Measurements from ENCODE around the gene CPSF7.
A peak's percentile ranks its signal among the peaks of the same experiment; 100 is the strongest.

The CPSF7 gene

DNA sequence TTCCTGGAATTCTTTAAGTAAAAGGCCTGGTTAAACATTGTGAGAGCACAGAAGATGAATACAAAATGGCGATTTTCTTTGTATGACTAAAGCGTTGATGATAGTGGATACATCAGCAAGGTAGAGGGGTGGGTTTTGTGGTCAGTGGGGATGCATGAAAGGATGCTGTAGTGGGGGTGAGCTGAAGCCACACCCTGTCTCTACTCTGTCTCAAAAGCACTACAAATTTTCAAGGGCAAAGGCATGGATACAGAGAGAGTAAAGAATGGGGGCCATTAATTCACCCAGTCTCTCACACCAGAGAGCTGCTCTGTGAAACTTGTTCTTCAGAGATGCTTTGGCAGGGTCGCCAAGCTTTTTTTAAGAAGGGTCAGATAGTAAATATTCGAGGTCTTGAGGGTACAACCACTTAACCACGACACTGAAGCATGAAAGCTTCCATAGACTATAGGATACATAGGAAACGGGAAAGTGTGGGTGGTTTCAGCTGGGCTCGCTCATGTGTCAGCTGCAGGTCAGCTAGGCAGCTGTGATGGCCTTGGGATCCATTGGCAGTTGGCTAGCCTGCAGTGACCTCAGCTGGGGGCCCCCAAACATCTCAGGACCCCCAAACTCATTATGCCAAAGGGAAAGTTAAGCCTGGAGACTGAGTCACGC, 59.3 kb downstream of the CPSF7 start:
- TF ChIP-seq, protein P1, sequence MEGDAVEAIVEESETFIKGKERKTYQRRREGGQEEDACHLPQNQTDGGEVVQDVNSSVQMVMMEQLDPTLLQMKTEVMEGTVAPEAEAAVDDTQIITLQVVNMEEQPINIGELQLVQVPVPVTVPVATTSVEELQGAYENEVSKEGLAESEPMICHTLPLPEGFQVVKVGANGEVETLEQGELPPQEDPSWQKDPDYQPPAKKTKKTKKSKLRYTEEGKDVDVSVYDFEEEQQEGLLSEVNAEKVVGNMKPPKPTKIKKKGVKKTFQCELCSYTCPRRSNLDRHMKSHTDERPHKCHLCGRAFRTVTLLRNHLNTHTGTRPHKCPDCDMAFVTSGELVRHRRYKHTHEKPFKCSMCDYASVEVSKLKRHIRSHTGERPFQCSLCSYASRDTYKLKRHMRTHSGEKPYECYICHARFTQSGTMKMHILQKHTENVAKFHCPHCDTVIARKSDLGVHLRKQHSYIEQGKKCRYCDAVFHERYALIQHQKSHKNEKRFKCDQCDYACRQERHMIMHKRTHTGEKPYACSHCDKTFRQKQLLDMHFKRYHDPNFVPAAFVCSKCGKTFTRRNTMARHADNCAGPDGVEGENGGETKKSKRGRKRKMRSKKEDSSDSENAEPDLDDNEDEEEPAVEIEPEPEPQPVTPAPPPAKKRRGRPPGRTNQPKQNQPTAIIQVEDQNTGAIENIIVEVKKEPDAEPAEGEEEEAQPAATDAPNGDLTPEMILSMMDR (IDR thresholded peaks at IDR 0.05; ENCODE audit: extremely low read depth, missing control alignments) = no peak
- DNase-seq (ENCODE audit: low spot score) = no peak

DNA sequence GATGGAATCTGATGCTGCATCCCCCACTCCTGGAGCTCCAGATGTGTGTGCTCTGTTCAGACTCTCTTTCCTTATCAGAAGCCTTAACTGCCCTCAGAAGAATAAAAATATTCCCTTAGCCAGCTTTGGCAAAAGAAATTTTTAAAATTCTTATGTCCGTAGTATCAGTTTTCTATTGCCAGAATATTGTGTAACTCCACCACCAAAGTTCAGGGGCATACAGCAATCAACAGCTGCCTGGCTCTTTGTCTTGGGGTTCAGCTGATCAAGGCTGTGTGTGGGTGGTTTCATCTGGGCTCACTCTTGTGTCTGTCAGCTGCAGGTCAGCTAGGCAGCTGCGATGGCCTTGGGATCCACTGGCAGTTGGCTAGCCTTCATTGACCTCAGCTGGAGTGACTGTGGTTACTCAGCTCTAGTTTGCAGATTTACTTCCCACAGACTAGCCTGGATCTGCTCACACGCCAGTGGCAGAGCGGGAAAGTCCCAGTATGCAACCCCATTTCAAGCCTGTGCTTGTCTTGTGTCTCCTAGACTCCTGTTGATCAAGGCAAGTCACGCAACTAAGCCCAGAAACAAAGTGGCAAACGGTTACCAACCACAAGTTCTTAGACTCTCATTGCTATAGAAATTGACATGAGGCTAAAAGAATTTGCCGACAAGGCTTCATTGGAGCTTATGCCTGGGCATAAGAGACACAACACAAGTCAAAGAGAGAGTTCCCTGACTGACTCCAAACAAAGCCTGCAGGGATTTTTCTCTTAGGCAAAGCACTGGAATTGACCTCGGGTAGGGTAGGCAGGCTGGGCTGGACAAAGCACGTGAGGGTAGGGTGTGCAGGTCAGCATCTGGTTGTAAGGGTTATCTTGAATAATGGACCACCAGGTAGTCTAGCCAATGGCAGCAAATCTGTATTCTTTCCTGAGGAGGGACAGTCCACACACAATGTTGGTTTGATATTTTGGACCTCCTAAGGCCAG, 60.1 kb downstream of the CPSF7 start:
- TF ChIP-seq, protein P1 (IDR thresholded peaks at IDR 0.05; ENCODE audit: extremely low read depth, missing control alignments) = no peak
- DNase-seq (ENCODE audit: low spot score) = no peak

DNA sequence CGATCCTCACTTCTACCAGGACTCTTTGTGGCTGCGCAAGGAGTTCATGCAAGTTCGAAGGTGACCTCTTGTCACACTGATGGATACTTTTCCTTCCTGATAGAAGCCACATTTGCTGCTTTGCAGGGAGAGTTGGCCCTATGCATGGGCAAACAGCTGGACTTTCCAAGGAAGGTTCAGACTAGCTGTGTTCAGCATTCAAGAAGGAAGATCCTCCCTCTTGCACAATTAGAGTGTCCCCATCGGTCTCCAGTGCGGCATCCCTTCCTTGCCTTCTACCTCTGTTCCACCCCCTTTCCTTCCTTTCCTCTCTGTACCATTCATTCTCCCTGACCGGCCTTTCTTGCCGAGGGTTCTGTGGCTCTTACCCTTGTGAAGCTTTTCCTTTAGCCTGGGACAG, 61.1 kb downstream of the CPSF7 start:
- TF ChIP-seq, protein P1 (IDR thresholded peaks at IDR 0.05; ENCODE audit: extremely low read depth, missing control alignments) = no peak
- DNase-seq (ENCODE audit: low spot score) = no peak

DNA sequence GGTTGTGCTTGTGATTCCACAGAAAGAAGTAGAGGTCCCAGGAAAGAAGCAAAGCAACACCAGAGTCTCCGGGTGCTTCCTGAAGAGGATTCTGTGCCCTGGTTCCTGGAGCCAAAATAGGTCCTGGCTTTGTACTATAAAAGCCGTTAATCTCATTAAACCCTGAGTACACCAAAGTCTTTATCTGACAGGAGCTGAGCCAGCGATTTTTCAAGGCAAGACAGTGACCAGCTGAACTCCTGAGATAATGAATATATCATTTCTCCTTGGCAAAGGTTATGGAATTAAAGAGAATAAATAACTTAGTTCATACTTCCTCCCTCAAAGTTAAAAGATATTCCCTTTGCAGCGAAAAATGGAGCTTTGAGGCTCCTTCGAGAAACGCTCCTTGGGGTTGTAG, 62.4 kb downstream of the CPSF7 start:
- TF ChIP-seq, protein P1 (IDR thresholded peaks at IDR 0.05; ENCODE audit: extremely low read depth, missing control alignments) = no peak
- DNase-seq (ENCODE audit: low spot score) = no peak

DNA sequence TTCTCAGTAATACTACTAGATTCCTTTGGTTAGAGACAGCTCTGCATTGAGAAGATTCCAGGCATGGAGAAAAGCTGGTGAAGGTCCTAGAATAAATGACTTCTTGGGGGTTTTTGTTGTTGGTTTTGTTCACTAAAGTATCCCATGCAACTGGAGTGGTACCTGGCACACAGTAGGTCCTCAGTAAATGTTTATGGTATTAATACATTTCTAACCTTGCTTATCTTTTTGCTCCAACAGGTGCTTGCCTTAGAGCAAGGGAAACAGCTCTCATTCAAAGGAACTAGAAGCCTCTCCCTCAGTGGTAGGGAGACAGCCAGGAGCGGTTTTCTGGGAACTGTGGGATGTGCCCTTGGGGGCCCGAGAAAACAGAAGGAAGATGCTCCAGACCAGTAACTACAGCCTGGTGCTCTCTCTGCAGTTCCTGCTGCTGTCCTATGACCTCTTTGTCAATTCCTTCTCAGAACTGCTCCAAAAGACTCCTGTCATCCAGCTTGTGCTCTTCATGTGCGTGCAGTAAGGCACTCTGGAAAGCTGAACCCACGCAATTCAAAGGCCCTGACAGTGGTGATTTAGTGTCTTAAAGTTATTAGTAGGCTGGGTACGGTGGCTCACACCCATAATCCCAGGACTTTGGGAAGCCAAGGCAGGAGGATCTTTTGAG, 65.6 kb downstream of the CPSF7 start:
- TF ChIP-seq, protein P1 (IDR thresholded peaks at IDR 0.05; ENCODE audit: extremely low read depth, missing control alignments) = no peak
- DNase-seq (ENCODE audit: low spot score) = no peak

DNA sequence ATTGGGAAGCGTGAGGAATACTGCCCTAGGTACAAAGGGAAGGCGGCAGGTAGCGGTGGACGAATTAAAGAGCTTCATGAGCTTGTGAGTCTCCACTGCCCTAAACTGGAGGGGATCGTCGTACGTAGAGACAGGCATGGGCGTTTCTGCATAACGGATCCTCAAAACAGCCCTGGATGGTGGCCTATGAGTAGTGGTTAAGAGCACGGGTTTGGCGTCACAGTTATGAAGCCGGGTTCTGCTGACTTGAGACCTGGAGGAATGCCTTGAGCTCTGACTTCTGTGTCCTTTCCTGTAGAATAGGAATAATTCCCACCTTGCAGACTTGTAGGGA, 67.3 kb downstream of the CPSF7 start:
- peak; percentile 43 for DNase-seq (ENCODE audit: low spot score)
- TF ChIP-seq, protein P1 (IDR thresholded peaks at IDR 0.05; ENCODE audit: extremely low read depth, missing control alignments) = no peak
